LHCN-M2 (cell line): ENCODE measurements around the gene SLF2. TPM values are rescaled to one million over a fixed set of nuclear protein-coding genes. Genes with fewer than 3 reads are reported as not detected.
A peak's percentile ranks its signal among the peaks of the same experiment; 100 is the strongest.

ENCODE experiments used
- DNase-seq: peaks from one replicate; pipeline ENCODE4 v3.0.0-alpha.2; 2012; ENCODE audit warnings: low read depth
- polyA plus RNA-seq: library from polyadenylated mRNA; unstranded; fragments of >200 nt; gene quantifications from one replicate; pipeline ENCODE4 v1.2.1, GENCODE V29; 2012; ENCODE audit warnings: missing spikeins
- total RNA-seq: library from RNA; depleted of rRNA; stranded (reverse); fragments of >200 nt; gene quantifications from 2 replicates; pipeline ENCODE4 v1.2.3, GENCODE V29; 2014; rRNA removed

The SLF2 gene
- total RNA-seq, result 66.2 and 120 TPM in 2 replicates
- polyA plus RNA-seq, result 9.2 TPM

GRCh38 chr10:100912605-100913469 lies at the start of gene SLF2:
Gene SLF2 (plus strand): TSS chr10:100912963. CDS start chr10:100913111, 148 bp downstream.
- peak; percentile 99 for DNase-seq

GRCh38 chr10:100863433-100863832 lies 49.3 kb upstream of the SLF2 start:
- DNase-seq, result no peak

GRCh38 chr10:100864036-100864885 lies 48.5 kb upstream of the SLF2 start:
- no peak for DNase-seq

GRCh38 chr10:100864978-100865377 lies 47.8 kb upstream of the SLF2 start:
- DNase-seq, result no peak

- DNase-seq, result no peak
Measured at GRCh38 chr10:100866010-100866409, 46.8 kb upstream of the SLF2 start.

- DNase-seq, result no peak
Measured at GRCh38 chr10:100866575-100867098, 46.1 kb upstream of the SLF2 start.

- no peak for DNase-seq
Measured at GRCh38 chr10:100867261-100867963, 45.4 kb upstream of the SLF2 start.

- DNase-seq, result no peak
Measured at GRCh38 chr10:100868382-100868781, 44.4 kb upstream of the SLF2 start.

- DNase-seq, result no peak
Measured at GRCh38 chr10:100869399-100869798, 43.4 kb upstream of the SLF2 start.

- peak; percentile 44 for DNase-seq
Measured at GRCh38 chr10:100872034-100872791, 40.5 kb upstream of the SLF2 start.

- no peak for DNase-seq
Measured at GRCh38 chr10:100873146-100873826, 39.5 kb upstream of the SLF2 start.

- no peak for DNase-seq
Measured at GRCh38 chr10:100873827-100874326, 38.9 kb upstream of the SLF2 start.

- no peak for DNase-seq
Measured at GRCh38 chr10:100874702-100875483, 37.9 kb upstream of the SLF2 start.

- DNase-seq, result no peak
Measured at GRCh38 chr10:100875484-100876166, 37.1 kb upstream of the SLF2 start.

GRCh38 chr10:100876585-100877460 lies 35.9 kb upstream of the SLF2 start:
- DNase-seq, result no peak

- no peak for DNase-seq
Measured at GRCh38 chr10:100877461-100877850, 35.3 kb upstream of the SLF2 start.

GRCh38 chr10:100878291-100878910 lies 34.4 kb upstream of the SLF2 start:
- DNase-seq, result peak; percentile 79
